Kidney (tissue), 14 donors: ENCODE results near the gene TREML4. TPM values are rescaled to one million over a fixed set of nuclear protein-coding genes. Genes with fewer than 3 reads are reported as not detected.

ENCODE experiments used
- DNase-seq, 5 donors: peaks; one replicate each; pipeline ENCODE4 v3.0.0-alpha.2; 2013 to 2020
- FAIRE-seq: peaks from 2 replicates; lab custom pipeline; 2012; peaks lifted over from hg19 to GRCh38; lab: Jason Lieb, UNC
- H3K27ac ChIP-seq, 2 donors: one replicate each; pipeline ENCODE4 v1.7.0; 2013; ENCODE audit warnings: low read depth in 2 of 2, low read length in 2 of 2, inconsistent platforms in 1 of 2
- H3K27me3 ChIP-seq: one replicate; pipeline ENCODE4 v1.7.1; 2013; ENCODE audit warnings: low read length, inconsistent platforms; ENCODE audit not compliant: control insufficient read depth, insufficient read depth
- H3K36me3 ChIP-seq, 3 donors: one replicate each; pipeline versions ENCODE4 v1.7.0 to v1.7.1; 2013; ENCODE audit warnings: low read length in 3 of 3, control low read depth in 1 of 3, inconsistent platforms in 1 of 3; ENCODE audit not compliant: insufficient read depth in 3 of 3, control insufficient read depth in 2 of 3
- H3K4me1 ChIP-seq, 3 donors: one replicate each; pipeline versions ENCODE4 v1.7.0 to v1.7.1; 2013; ENCODE audit warnings: low read length in 3 of 3, inconsistent platforms in 1 of 3, low read depth in 1 of 3; ENCODE audit not compliant: control insufficient read depth in 2 of 3, insufficient read depth in 2 of 3
- H3K4me3 ChIP-seq, 3 donors: one replicate each; pipeline versions ENCODE4 v1.7.0 to v1.8.1; 2013; ENCODE audit warnings: low read length in 3 of 3, control low read depth in 1 of 3, inconsistent platforms in 1 of 3
- H3K9ac ChIP-seq, 3 donors: one replicate each; pipeline versions ENCODE4 v1.7.0 to v1.7.1; 2013; ENCODE audit warnings: low read length in 3 of 3, control low read depth in 1 of 3, inconsistent platforms in 1 of 3
- H3K9me3 ChIP-seq, 3 donors: one replicate each; pipeline versions ENCODE4 v1.7.0 to v1.7.1; 2013; ENCODE audit warnings: low read length in 3 of 3, control low read depth in 1 of 3, inconsistent platforms in 1 of 3; ENCODE audit not compliant: control insufficient read depth in 2 of 3, insufficient read depth in 1 of 3
- intact Hi-C: fragments of 100-400 bp; cut with DNase I; formaldehyde crosslinking; loops from one replicate; pipeline ENCODE4 v1.11.1; 2022
- polyA plus RNA-seq: library from polyadenylated mRNA; stranded (reverse); fragments of 350-450 nt; fragmentation: Illumina TruSeq; extraction: RNeasy Lipid Tissue Mini Kit (QIAGEN cat#74804); gene quantifications from one replicate; pipeline ENCODE4 v1.2.3, GENCODE V29; 2014; ENCODE audit warnings: low read depth, low replicate concordance; ENCODE audit not compliant: insufficient read depth
- total RNA-seq: library from RNA; stranded (reverse); fragmentation: NEBNext Ultra II Directional; extraction: Animal tissue kit (Norgen Biotek cat#: 25700); gene quantifications from one replicate; pipeline ENCODE4 v1.2.1, GENCODE V29; 2021
- TF ChIP-seq, protein P1 (sequence below): IDR thresholded peaks from 3 replicates; pipeline ENCODE4 v1.5.1; 2012; ENCODE audit warnings: mild to moderate bottlenecking, moderate library complexity, borderline replicate concordance; ENCODE audit not compliant: insufficient read depth; ENCODE audit errors: extremely low read depth
- donor health status: control.
- donor health status: control.
- donor health status: control.
- donor health status: control.
- donor health status: control.
- donor health status: DM: yes; HTN: yes; CAD: no.
- donor health status: Normal renal cell carcinoma (clear cell type).

The TREML4 gene
- total and polyA plus RNA-seq, 2 donors from 2014 or later = not detected

DNA sequence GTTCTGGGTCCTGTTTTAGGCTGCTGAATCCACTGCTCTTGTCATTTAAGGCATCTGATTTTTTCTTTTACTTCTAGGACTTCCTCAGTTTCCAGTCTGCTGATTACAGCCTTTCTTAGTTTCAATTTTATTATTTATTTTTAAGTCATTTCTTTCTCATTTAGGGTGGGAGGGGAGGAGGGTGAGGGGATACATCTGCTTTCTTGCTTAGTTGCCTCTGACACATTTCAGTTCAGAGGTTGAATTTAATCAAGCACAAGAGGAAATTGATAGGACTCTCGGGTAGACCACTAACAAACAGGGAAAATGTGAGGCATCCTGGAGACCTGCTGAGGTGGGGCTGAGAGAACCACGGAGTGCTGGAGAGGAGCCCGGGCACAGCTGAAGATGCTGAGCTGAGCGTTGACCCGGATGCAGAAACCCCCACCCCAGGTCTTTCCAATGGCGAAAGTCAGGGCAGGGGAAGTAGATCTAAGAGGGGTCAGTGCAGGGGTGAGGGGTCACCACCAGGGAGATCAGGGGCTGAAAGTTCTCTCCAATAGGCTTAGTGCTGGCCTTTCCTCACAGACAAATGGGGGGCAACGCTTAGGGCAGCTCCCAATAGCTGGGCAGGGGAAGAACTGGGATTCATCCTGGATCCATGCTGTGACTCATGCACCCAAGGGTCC lies 19.6 kb upstream of the TREML4 start:
- Histone ChIP-seq H3K4me3 (no peak overlapping the region), H3K27ac (no peak overlapping the region), H3K9ac (no peak overlapping the region), H3K36me3 (no peaks in the 10 kb centered on the region), H3K9me3 (no peaks in the 10 kb centered on the region), H3K27me3 (no peaks in the 10 kb centered on the region), H3K4me1 (no peaks in the 10 kb centered on the region)
- DNase-seq = peak in 2 of 5 donors; percentile 6 to 7
- FAIRE-seq = no peak
- TF ChIP-seq, protein P1, sequence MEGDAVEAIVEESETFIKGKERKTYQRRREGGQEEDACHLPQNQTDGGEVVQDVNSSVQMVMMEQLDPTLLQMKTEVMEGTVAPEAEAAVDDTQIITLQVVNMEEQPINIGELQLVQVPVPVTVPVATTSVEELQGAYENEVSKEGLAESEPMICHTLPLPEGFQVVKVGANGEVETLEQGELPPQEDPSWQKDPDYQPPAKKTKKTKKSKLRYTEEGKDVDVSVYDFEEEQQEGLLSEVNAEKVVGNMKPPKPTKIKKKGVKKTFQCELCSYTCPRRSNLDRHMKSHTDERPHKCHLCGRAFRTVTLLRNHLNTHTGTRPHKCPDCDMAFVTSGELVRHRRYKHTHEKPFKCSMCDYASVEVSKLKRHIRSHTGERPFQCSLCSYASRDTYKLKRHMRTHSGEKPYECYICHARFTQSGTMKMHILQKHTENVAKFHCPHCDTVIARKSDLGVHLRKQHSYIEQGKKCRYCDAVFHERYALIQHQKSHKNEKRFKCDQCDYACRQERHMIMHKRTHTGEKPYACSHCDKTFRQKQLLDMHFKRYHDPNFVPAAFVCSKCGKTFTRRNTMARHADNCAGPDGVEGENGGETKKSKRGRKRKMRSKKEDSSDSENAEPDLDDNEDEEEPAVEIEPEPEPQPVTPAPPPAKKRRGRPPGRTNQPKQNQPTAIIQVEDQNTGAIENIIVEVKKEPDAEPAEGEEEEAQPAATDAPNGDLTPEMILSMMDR = no peak
- intact Hi-C loops = no loop called here

DNA sequence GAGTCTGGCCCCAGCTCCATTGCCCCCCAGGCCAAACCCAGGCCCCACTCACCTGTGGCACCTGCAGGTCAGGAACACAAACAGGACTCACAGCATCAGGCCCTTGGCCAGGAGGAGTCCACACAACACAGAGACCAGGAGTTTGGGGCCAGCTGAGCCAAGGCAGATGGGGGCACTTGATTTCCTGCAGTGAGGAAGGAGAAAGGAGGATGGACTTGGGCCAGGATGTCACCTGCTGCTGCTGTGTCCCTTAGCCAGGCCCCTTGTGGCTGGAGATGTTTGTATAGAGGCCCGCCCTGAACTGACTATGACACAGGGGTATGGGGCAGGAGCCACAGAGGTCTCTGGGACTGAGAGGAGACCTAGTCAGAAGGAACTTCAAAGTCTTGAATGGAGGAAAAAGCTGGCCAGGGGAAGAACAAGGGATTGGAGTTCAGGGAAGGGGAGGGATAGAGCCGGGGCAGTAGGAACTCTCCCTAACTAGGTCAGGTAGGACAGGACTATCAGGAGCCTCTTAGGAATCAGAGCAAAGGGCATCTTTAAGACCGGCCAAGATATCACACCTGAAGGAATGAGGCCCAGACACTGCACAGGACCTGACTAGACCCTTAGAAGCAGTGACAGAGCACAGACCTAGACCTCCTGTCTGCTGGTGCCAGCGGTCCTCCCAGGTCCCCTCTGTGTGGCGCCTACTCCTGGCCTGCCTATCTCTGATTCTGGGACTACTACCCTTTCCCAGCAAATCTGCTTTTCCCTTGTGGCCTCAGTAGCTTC lies 18.4 kb upstream of the TREML4 start:
- H3K36me3 ChIP-seq = no peaks in the 10 kb centered on the region
- peak in 1 of 5 donors; percentile 6 for DNase-seq
- TF ChIP-seq, protein P1 = no peak
- peaks cover 0 to 3% (median 2%) of the 10 kb centered on the region in 3 donors for H3K9me3 ChIP-seq
- no peaks in the 10 kb centered on the region for H3K27me3 ChIP-seq
- H3K4me3 ChIP-seq = no peak overlapping the region
- no peak for FAIRE-seq
- no peak overlapping the region for H3K9ac ChIP-seq
- intact Hi-C loops = no loop called here
- H3K4me1 ChIP-seq = no peaks in the 10 kb centered on the region
- H3K27ac ChIP-seq = no peak overlapping the region

DNA sequence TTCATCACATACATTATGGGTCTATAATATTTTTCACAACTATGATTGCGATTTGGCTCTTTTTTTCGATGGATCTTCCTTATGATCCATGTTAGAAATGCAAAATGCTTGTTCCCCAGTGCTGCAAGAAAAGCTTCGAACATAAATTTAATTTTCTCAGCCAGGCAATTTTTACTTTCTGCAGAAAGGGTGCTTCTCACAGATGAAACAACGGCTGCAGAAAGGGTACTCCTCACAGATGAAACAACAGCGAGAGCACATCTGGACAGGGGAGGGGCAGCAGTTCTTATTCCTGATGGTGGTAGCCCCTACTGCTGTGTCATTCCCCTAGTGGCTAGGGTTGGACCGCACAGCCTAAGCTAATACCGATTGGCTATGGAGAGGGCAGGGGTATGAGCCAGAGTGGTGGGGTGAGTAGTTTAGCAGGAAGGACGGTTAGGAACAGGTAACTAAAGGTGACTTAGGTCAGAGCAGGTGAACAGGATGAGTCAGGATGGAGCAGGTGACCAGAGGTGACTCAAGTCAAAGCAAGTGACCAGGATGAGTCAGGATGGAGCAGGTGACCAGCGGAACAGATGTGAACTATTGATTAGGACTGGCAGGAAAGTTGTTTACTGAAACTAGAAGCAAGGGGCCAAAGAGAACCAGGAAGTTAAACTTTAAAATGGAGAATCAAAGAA lies 13.4 kb upstream of the TREML4 start:
- FAIRE-seq = no peak
- Histone ChIP-seq H3K27me3 (no peaks in the 10 kb centered on the region), H3K36me3 (no peaks in the 10 kb centered on the region), H3K4me1 (no peaks in the 10 kb centered on the region), H3K27ac (no peak overlapping the region), H3K9me3 (peaks cover 0 to 6% (median 3%) of the 10 kb centered on the region in 3 donors), H3K9ac (no peak overlapping the region), H3K4me3 (no peak overlapping the region)
- intact Hi-C loops = no loop called here
- no peak for DNase-seq
- TF ChIP-seq, protein P1 = no peak
